ENCODE results near the gene CD300LB. TPM values are rescaled to one million over a fixed set of nuclear protein-coding genes. Genes with fewer than 3 reads are reported as not detected.
"Not testable (repeated sequence)": the region's sequence is repeated elsewhere in the genome, so short reads cannot be mapped to it uniquely, and the experiment has no call there.

The CD300LB gene
- total RNA-seq = under 1 TPM in 2 of 4 donors, not detected in 2; 0.48 to 0.59 TPM

- no peak within 1 kb of the TSS for H3K4me3 ChIP-seq
- DNase-seq = peak in 1 of 2 donors; percentile 4
Measured at GRCh38 chr17:74531231-74531761, at the start of gene CD300LB. TSS of gene CD300LB (minus strand) at chr17:74531475. CDS start at chr17:74531350, 125 bp downstream.

GRCh38 chr17:74579900-74580299 is 48.6 kb upstream of the CD300LB start:
- no peaks in the 10 kb centered on the region for H3K27me3 ChIP-seq
- no peak for DNase-seq
- TF ChIP-seq POLR2A (IDR thresholded peaks at IDR 0.05) = no peak
- no peak for TF ChIP-seq CTCF (IDR thresholded peaks at IDR 0.05)
- H3K27ac ChIP-seq = no peak overlapping the region
- no peaks in the 10 kb centered on the region for H3K4me1 ChIP-seq
- no peaks in the 10 kb centered on the region for H3K9me3 ChIP-seq
- no peaks in the 10 kb centered on the region for H3K36me3 ChIP-seq
- H3K4me3 ChIP-seq = no peak overlapping the region
- intact Hi-C loops (cut with DNase I; ENCODE audit: low total_unique reads) = no loop called here

More at GRCh38 chr17:74531231-74531761, at the start of gene CD300LB:
- Histone ChIP-seq H3K4me1 (no peaks in the 10 kb centered on the region), H3K27me3 (no peaks in the 10 kb centered on the region), H3K36me3 (no peaks in the 10 kb centered on the region), H3K9me3 (no peaks in the 10 kb centered on the region), H3K27ac (no peak within 1 kb of the TSS)
- no peak for TF ChIP-seq CTCF (IDR thresholded peaks at IDR 0.05)
- TF ChIP-seq POLR2A (IDR thresholded peaks at IDR 0.05) = no peak
- intact Hi-C loops (cut with DNase I; ENCODE audit: low total_unique reads) = no loop called here

GRCh38 chr17:74578979-74579378 is 47.7 kb upstream of the CD300LB start:
- no peak overlapping the region for H3K27ac ChIP-seq
- H3K9me3 ChIP-seq = no peaks in the 10 kb centered on the region
- H3K4me1 ChIP-seq = no peaks in the 10 kb centered on the region
- H3K36me3 ChIP-seq = no peaks in the 10 kb centered on the region
- no peak for TF ChIP-seq CTCF (IDR thresholded peaks at IDR 0.05)
- TF ChIP-seq POLR2A (IDR thresholded peaks at IDR 0.05) = no peak
- DNase-seq = no peak
- intact Hi-C loops (cut with DNase I; ENCODE audit: low total_unique reads) = no loop called here
- no peak overlapping the region for H3K4me3 ChIP-seq
- H3K27me3 ChIP-seq = no peaks in the 10 kb centered on the region

GRCh38 chr17:74574489-74575142 is 43.3 kb upstream of the CD300LB start:
- intact Hi-C loops (cut with DNase I; ENCODE audit: low total_unique reads) = no loop called here
- no peak for TF ChIP-seq CTCF (IDR thresholded peaks at IDR 0.05)
- no peak for TF ChIP-seq POLR2A (IDR thresholded peaks at IDR 0.05)
- Histone ChIP-seq H3K27ac (no peak overlapping the region), H3K9me3 (no peaks in the 10 kb centered on the region), H3K4me1 (no peaks in the 10 kb centered on the region), H3K27me3 (no peaks in the 10 kb centered on the region), H3K36me3 (no peaks in the 10 kb centered on the region), H3K4me3 (no peak overlapping the region)
- DNase-seq = no peak

- H3K36me3 ChIP-seq; intact Hi-C loops (cut with DNase I; ENCODE audit: low total_unique reads); H3K9me3 ChIP-seq; DNase-seq; H3K27ac ChIP-seq; H3K4me1 ChIP-seq; H3K4me3 ChIP-seq; H3K27me3 ChIP-seq: not testable (repeated sequence)
Measured at GRCh38 chr17:74573635-74574034, 42.4 kb upstream of the CD300LB start.
